ENCODE measurements around the gene SESN3.

The SESN3 gene

DNA sequence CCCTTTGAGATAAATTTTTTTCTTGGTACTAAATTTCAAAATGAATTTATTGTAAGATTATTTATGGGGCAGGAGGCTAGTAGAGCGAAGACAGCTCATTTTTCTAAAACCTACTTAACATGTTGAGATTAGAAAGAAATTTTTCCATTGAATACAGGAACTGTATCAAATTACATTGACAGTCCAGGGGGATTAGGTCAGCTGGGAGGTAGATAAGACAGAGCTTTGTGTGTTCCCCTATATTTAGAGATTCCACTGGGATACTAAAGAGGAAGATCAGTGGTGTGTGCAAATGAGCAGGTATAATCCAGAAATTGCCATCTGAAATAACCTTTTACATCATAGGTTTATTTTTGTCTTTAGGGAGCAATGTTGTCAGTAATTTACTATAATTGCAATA is 109.3 kb downstream of the SESN3 start:
- DNase-seq (ENCODE audit: low spot score), result no peak

- DNase-seq (ENCODE audit: low spot score), result no peak
These were observed 111.5 kb downstream of the SESN3 start for GRCh38 chr11:95119361-95120060.

GRCh38 chr11:95115597-95115996 is 115.4 kb downstream of the SESN3 start:
- DNase-seq (ENCODE audit: low spot score), result no peak

All from putamen (tissue), 1 donor.